ENCODE results near the gene TCFL5.

The TCFL5 gene

DNA sequence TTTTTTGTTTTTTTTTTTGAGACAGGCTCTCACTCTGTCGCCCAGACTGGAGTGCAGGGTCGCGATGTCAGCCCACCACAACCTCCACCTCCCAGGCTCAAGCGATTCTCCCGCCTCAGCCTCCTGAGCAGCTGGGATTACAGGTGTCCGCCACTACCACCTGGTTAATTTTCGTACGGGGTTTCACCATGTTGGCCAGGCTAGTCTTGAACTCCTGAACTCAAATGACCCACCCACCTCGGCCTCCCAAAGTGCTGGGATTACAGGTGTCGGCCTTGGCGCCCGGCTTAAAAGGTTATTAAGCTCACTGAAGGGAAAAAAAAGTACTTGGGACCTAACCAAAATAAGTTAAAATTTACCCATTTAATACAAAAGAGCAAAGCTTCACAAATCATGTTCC, 1.9 kb downstream of the TCFL5 start:
- Histone ChIP-seq H3K4me2 (ENCODE audit: insufficient read depth, low read length) (peak overlapping the region; percentile 78), H3K4me3 (ENCODE audit: low read depth in 1 of 2, low read length in 2 of 2) (peak overlapping the region; percentile 59 to 73; a peak in 3 of 4 replicates), H3K27ac (ENCODE audit: low read length) (peak overlapping the region; percentile 43), H3K27me3 (ENCODE audit: insufficient read depth, low read length, poor library complexity) (no peaks in the 10 kb centered on the region), H3K79me2 (ENCODE audit: insufficient read depth, low read length) (peaks cover 40% of the 10 kb centered on the region), H3K9ac (ENCODE audit: low read depth, low read length) (peak overlapping the region; percentile 74), H3K9me3 (ENCODE audit: insufficient read depth, low read length, severe bottlenecking) (no peaks in the 10 kb centered on the region), H4K20me1 (ENCODE audit: insufficient read depth, low read length) (peaks cover 30% of the 10 kb centered on the region), H3K4me1 (ENCODE audit: insufficient read depth, low read length) (peaks cover 29% of the 10 kb centered on the region), H2AFZ (ENCODE audit: low read depth, low read length) (no peak overlapping the region), H3K36me3 (ENCODE audit: insufficient read depth, low read length) (peaks cover 31% of the 10 kb centered on the region)
- TF ChIP-seq, protein P1, sequence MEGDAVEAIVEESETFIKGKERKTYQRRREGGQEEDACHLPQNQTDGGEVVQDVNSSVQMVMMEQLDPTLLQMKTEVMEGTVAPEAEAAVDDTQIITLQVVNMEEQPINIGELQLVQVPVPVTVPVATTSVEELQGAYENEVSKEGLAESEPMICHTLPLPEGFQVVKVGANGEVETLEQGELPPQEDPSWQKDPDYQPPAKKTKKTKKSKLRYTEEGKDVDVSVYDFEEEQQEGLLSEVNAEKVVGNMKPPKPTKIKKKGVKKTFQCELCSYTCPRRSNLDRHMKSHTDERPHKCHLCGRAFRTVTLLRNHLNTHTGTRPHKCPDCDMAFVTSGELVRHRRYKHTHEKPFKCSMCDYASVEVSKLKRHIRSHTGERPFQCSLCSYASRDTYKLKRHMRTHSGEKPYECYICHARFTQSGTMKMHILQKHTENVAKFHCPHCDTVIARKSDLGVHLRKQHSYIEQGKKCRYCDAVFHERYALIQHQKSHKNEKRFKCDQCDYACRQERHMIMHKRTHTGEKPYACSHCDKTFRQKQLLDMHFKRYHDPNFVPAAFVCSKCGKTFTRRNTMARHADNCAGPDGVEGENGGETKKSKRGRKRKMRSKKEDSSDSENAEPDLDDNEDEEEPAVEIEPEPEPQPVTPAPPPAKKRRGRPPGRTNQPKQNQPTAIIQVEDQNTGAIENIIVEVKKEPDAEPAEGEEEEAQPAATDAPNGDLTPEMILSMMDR (IDR thresholded peaks at IDR 0.05; ENCODE audit: borderline replicate concordance, extremely low read depth, low read length, poor library complexity, severe bottlenecking): no peak
- no peak for TF ChIP-seq EZH2 (IDR thresholded peaks at IDR 0.05; ENCODE audit: borderline replicate concordance, low read depth, low read length, severe bottlenecking)
- DNase-seq (no peak), ATAC-seq (ENCODE audit: insufficient read depth, low read depth) (no peak)

DNA sequence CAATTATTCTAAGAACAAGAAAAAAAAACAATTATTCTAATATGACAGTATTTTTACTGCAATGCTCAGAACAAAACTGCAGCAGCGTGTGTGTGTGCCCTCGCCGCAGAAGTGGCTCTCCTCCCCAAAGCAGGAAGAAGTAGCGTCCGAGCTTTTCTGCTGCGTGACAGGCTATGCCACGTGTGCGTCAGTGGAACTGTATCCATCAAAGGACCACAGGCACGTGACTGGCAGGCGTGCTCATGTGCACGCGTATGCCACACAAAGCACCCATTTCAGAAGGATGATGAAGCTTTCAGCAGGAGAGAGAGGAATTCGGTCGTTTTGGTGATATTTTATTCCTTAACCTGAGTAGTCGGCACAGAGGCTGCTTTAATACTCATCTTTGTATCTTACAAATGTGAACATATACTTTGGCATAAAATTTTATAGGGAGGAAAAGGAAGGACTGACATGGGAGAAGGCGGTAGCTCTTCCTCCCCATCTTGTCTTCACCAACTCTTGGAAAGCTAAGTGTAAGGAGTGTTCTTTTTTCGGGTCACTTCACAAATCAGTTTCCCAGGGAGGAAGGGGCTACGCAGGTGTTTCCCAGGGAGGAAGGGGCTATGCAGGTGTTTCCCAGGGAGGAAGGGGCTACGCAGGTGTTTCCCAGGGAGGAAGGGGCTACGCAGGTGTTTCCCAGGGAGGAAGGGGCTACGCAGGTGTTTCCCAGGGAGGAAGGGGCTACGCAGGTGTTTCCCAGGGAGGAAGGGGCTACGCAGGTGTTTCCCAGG, 3.4 kb downstream of the TCFL5 start:
- no peak for TF ChIP-seq EZH2 (IDR thresholded peaks at IDR 0.05; ENCODE audit: borderline replicate concordance, low read depth, low read length, severe bottlenecking)
- TF ChIP-seq, protein P1 (IDR thresholded peaks at IDR 0.05; ENCODE audit: borderline replicate concordance, extremely low read depth, low read length, poor library complexity, severe bottlenecking): no peak
- Histone ChIP-seq H3K4me1 (ENCODE audit: insufficient read depth, low read length) (peaks cover 29% of the 10 kb centered on the region), H3K79me2 (ENCODE audit: insufficient read depth, low read length) (peaks cover 47% of the 10 kb centered on the region), H3K36me3 (ENCODE audit: insufficient read depth, low read length) (peaks cover 45% of the 10 kb centered on the region), H3K27ac (ENCODE audit: low read length) (no peak overlapping the region), H3K9me3 (ENCODE audit: insufficient read depth, low read length, severe bottlenecking) (no peaks in the 10 kb centered on the region), H4K20me1 (ENCODE audit: insufficient read depth, low read length) (peaks cover 36% of the 10 kb centered on the region), H3K27me3 (ENCODE audit: insufficient read depth, low read length, poor library complexity) (no peaks in the 10 kb centered on the region), H2AFZ (ENCODE audit: low read depth, low read length) (no peak overlapping the region), H3K9ac (ENCODE audit: low read depth, low read length) (no peak overlapping the region), H3K4me2 (ENCODE audit: insufficient read depth, low read length) (no peak overlapping the region; the same call in 1 of the 2 replicates), H3K4me3 (ENCODE audit: low read depth in 1 of 2, low read length in 2 of 2) (no peak overlapping the region)
- ATAC-seq (ENCODE audit: insufficient read depth, low read depth) (no peak), DNase-seq (no peak)

DNA sequence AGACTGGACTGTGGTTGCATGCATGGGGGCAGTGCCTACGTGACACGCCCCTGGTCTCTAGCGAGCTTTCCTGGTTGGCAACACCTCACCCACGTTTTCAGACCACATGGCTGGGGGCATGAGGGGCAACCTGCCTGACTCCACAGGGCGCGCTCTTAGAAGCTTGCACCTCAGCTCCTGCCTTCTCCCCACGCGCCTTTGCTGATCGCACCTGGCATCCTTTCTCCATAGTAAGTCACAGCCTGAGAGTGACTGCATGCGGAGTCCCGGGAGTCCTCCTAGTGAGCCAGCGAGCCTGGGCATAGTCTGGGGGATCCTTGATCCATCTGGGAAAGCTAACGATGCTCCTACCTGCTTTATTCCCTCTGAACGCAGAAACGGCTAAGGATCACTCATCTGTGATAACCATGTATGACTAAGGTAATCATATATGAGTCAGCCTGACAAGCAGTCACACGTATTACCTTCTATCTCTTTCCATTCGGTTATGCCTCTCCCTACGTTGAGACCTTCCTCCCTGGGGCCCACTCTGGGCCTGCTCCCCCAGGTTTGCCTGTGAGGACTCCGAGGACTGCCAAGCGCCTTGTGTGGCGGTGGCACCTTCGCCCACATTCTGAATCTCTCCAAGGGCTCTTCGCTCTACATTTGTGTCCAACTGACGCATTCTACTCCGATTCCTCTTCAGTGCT, 4.5 kb downstream of the TCFL5 start:
- no peak for TF ChIP-seq EZH2 (IDR thresholded peaks at IDR 0.05; ENCODE audit: borderline replicate concordance, low read depth, low read length, severe bottlenecking)
- TF ChIP-seq, protein P1 (IDR thresholded peaks at IDR 0.05; ENCODE audit: borderline replicate concordance, extremely low read depth, low read length, poor library complexity, severe bottlenecking): no peak
- Histone ChIP-seq H3K79me2 (ENCODE audit: insufficient read depth, low read length) (peaks cover 50% of the 10 kb centered on the region), H3K4me3 (ENCODE audit: low read depth in 1 of 2, low read length in 2 of 2) (no peak overlapping the region), H3K9ac (ENCODE audit: low read depth, low read length) (no peak overlapping the region), H3K27me3 (ENCODE audit: insufficient read depth, low read length, poor library complexity) (no peaks in the 10 kb centered on the region), H3K9me3 (ENCODE audit: insufficient read depth, low read length, severe bottlenecking) (no peaks in the 10 kb centered on the region), H3K4me2 (ENCODE audit: insufficient read depth, low read length) (no peak overlapping the region), H2AFZ (ENCODE audit: low read depth, low read length) (no peak overlapping the region), H3K4me1 (ENCODE audit: insufficient read depth, low read length) (peaks cover 24% of the 10 kb centered on the region), H3K27ac (ENCODE audit: low read length) (no peak overlapping the region), H4K20me1 (ENCODE audit: insufficient read depth, low read length) (peaks cover 39% of the 10 kb centered on the region), H3K36me3 (ENCODE audit: insufficient read depth, low read length) (peaks cover 54% of the 10 kb centered on the region)
- ATAC-seq (ENCODE audit: insufficient read depth, low read depth): no peak
- no peak for DNase-seq

Data from DND-41 (cell line).